GM12891 (cell line): ENCODE data around the gene MED12L.

Source experiments
- PAX5 ChIP-seq: IDR thresholded peaks from 2 replicates; pipeline ENCODE4 v1.6.1; 2011; ENCODE audit warnings: low read length, moderate library complexity, mild to moderate bottlenecking; ENCODE audit not compliant: insufficient read depth, severe bottlenecking
- POLR2A ChIP-seq: IDR thresholded peaks from 2 replicates; pipeline ENCODE4 v1.6.1; 2011; ENCODE audit warnings: low read depth, low read length, control low read depth
- TAF1 ChIP-seq: IDR thresholded peaks from 2 replicates; pipeline ENCODE4 v1.6.1; 2011; ENCODE audit warnings: low read depth, low read length, control low read depth

- TF ChIP-seq PAX5 (no peak), POLR2A (no peak), TAF1 (no peak)
Observed at GRCh38 chr3:151467069-151467468, 381.6 kb downstream of the MED12L start.
